Measurements from ENCODE around the gene SEMA6C.
"Not testable (repeated sequence)": the region's sequence is repeated elsewhere in the genome, so short reads cannot be mapped to it uniquely, and the experiment has no call there.

GRCh38 chr1:151194894-151195594 is 48.6 kb upstream of the SEMA6C start:
- TF ChIP-seq POLR2A (IDR thresholded peaks at IDR 0.05; ENCODE audit: borderline replicate concordance, extremely low read depth, insufficient read depth, insufficient read length) (peak; percentile 20), POLR2AphosphoS5 (IDR thresholded peaks at IDR 0.05; ENCODE audit: low read depth, low read length) (peak; percentile 57), YY1 (IDR thresholded peaks at IDR 0.05; ENCODE audit: extremely low read depth, insufficient replicate concordance, low read depth, low read length) (peak; percentile 18)
- TF ChIP-seq CTCF (IDR thresholded peaks at IDR 0.05 in 2 of 3, conservative IDR thresholded peaks at IDR 0.05 in 1 of 3; ENCODE audit: borderline replicate concordance in 1 of 3, insufficient read depth in 1 of 3, low read depth in 2 of 3, low read length in 2 of 3); REST (IDR thresholded peaks at IDR 0.05; ENCODE audit: low read depth); SP1 (IDR thresholded peaks at IDR 0.05; ENCODE audit: low read depth); ZNF274 (IDR thresholded peaks at IDR 0.05; ENCODE audit: low read depth, low read length); TCF7L2 (IDR thresholded peaks at IDR 0.05; ENCODE audit: borderline replicate concordance, extremely low read depth, insufficient read depth, insufficient read length); EGR1 (IDR thresholded peaks at IDR 0.05; ENCODE audit: low read depth); ZBTB33 (IDR thresholded peaks at IDR 0.05; ENCODE audit: extremely low read depth, insufficient replicate concordance, low read length); EZH2phosphoT487 (IDR thresholded peaks at IDR 0.05; ENCODE audit: borderline replicate concordance); RAD21 (IDR thresholded peaks at IDR 0.05; ENCODE audit: low read depth); CEBPB (IDR thresholded peaks at IDR 0.05; ENCODE audit: low read depth); FOSL1 (IDR thresholded peaks at IDR 0.05; ENCODE audit: low read depth): not testable (repeated sequence)

All from HCT116 (cell line).